ENCODE data around the gene DENND4C.
"Not testable (repeated sequence)": the region's sequence is repeated elsewhere in the genome, so short reads cannot be mapped to it uniquely, and the experiment has no call there.

Gene DENND4C

GRCh38 chr9:19186232-19186631 is 44.3 kb upstream of the DENND4C start:
- no peak for DNase-seq
- Histone ChIP-seq H3K4me3 (ENCODE audit: low read depth, low read length) (no peak overlapping the region), H3K27me3 (replicated peaks) (no peaks in the 10 kb centered on the region), H3K36me3 (replicated peaks) (no peaks in the 10 kb centered on the region), H3K27ac (no peak overlapping the region)
- in situ Hi-C loops (cut with HindIII; ENCODE audit: low pct_ligation_motif_present, low sequenced_read_pairs): no loop called here
- no peak for TF ChIP-seq CTCF (IDR thresholded peaks at IDR 0.05; ENCODE audit: low read depth, low read length, missing control alignments)

- no peaks in the 10 kb centered on the region for H3K36me3 ChIP-seq (replicated peaks)
- no peaks in the 10 kb centered on the region for H3K27me3 ChIP-seq (replicated peaks)
- no peak overlapping the region for H3K27ac ChIP-seq
- no peak for TF ChIP-seq CTCF (IDR thresholded peaks at IDR 0.05; ENCODE audit: low read depth, low read length, missing control alignments)
- in situ Hi-C loops (cut with HindIII; ENCODE audit: low pct_ligation_motif_present, low sequenced_read_pairs): no loop called here
- DNase-seq: no peak
- no peak overlapping the region for H3K4me3 ChIP-seq (ENCODE audit: low read depth, low read length)
Observed at GRCh38 chr9:19188771-19189170, 41.7 kb upstream of the DENND4C start.

GRCh38 chr9:19192202-19193028 is 38.1 kb upstream of the DENND4C start:
- H3K4me3 ChIP-seq (ENCODE audit: low read depth, low read length): no peak overlapping the region
- no peaks in the 10 kb centered on the region for H3K36me3 ChIP-seq (replicated peaks)
- in situ Hi-C loops (cut with HindIII; ENCODE audit: low pct_ligation_motif_present, low sequenced_read_pairs): no loop called here
- no peak for DNase-seq
- no peaks in the 10 kb centered on the region for H3K27me3 ChIP-seq (replicated peaks)
- H3K27ac ChIP-seq: no peak overlapping the region
- no peak for TF ChIP-seq CTCF (IDR thresholded peaks at IDR 0.05; ENCODE audit: low read depth, low read length, missing control alignments)

- in situ Hi-C loops (cut with HindIII; ENCODE audit: low pct_ligation_motif_present, low sequenced_read_pairs): no loop called here
- Histone ChIP-seq H3K27ac (no peak overlapping the region), H3K36me3 (replicated peaks) (no peaks in the 10 kb centered on the region)
Observed at GRCh38 chr9:19193029-19193324, 37.5 kb upstream of the DENND4C start.

GRCh38 chr9:19193358-19193973 is 37.0 kb upstream of the DENND4C start:
- in situ Hi-C loops (cut with HindIII; ENCODE audit: low pct_ligation_motif_present, low sequenced_read_pairs); H3K36me3 ChIP-seq (replicated peaks); H3K27me3 ChIP-seq (replicated peaks); DNase-seq; H3K4me3 ChIP-seq (ENCODE audit: low read depth, low read length); H3K27ac ChIP-seq: not testable (repeated sequence)

More at GRCh38 chr9:19193029-19193324, 37.5 kb upstream of the DENND4C start:
- H3K27me3 ChIP-seq (replicated peaks): no peaks in the 10 kb centered on the region
- TF ChIP-seq CTCF (IDR thresholded peaks at IDR 0.05; ENCODE audit: low read depth, low read length, missing control alignments): no peak
- no peak for DNase-seq
- H3K4me3 ChIP-seq (ENCODE audit: low read depth, low read length): no peak overlapping the region

GRCh38 chr9:19198406-19198805 is 32.1 kb upstream of the DENND4C start:
- H3K27ac ChIP-seq: no peak overlapping the region
- no peaks in the 10 kb centered on the region for H3K27me3 ChIP-seq (replicated peaks)
- H3K36me3 ChIP-seq (replicated peaks): no peaks in the 10 kb centered on the region
- in situ Hi-C loops (cut with HindIII; ENCODE audit: low pct_ligation_motif_present, low sequenced_read_pairs): no loop called here
- no peak for DNase-seq
- TF ChIP-seq CTCF (IDR thresholded peaks at IDR 0.05; ENCODE audit: low read depth, low read length, missing control alignments): no peak
- no peak overlapping the region for H3K4me3 ChIP-seq (ENCODE audit: low read depth, low read length)

Measured in brain microvascular endothelial cell (primary cell).